ENCODE results near the gene GNAQ.

- TF ChIP-seq, protein P1, sequence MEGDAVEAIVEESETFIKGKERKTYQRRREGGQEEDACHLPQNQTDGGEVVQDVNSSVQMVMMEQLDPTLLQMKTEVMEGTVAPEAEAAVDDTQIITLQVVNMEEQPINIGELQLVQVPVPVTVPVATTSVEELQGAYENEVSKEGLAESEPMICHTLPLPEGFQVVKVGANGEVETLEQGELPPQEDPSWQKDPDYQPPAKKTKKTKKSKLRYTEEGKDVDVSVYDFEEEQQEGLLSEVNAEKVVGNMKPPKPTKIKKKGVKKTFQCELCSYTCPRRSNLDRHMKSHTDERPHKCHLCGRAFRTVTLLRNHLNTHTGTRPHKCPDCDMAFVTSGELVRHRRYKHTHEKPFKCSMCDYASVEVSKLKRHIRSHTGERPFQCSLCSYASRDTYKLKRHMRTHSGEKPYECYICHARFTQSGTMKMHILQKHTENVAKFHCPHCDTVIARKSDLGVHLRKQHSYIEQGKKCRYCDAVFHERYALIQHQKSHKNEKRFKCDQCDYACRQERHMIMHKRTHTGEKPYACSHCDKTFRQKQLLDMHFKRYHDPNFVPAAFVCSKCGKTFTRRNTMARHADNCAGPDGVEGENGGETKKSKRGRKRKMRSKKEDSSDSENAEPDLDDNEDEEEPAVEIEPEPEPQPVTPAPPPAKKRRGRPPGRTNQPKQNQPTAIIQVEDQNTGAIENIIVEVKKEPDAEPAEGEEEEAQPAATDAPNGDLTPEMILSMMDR (conservative IDR thresholded peaks at IDR 0.05): no peak
- TF ChIP-seq ZFX (IDR thresholded peaks at IDR 0.05): no peak
Observed at GRCh38 chr9:77898864-77899263, 132.7 kb downstream of the GNAQ start.
